ENCODE data around the gene PDC.

PDC gene

GRCh38 chr1:186426118-186426517 is 34.8 kb downstream of the PDC start:
- H3K9ac ChIP-seq (ENCODE audit: low read length), result no peak overlapping the region
- H3K36me3 ChIP-seq (ENCODE audit: insufficient read depth, low read length), result no peaks in the 10 kb centered on the region
- TF ChIP-seq CTCF (IDR thresholded peaks at IDR 0.05; ENCODE audit: low read length), result no peak
- TF ChIP-seq EZH2 (IDR thresholded peaks at IDR 0.05; ENCODE audit: borderline replicate concordance, low read length), result no peak
- no peaks in the 10 kb centered on the region for H3K9me3 ChIP-seq (ENCODE audit: low read length)
- no peak overlapping the region for H3K4me3 ChIP-seq (ENCODE audit: low read depth, low read length, poor library complexity, severe bottlenecking)
- no peaks in the 10 kb centered on the region for H4K20me1 ChIP-seq (ENCODE audit: insufficient read depth, low read length)
- H3K79me2 ChIP-seq (ENCODE audit: insufficient read depth, low read length), result no peaks in the 10 kb centered on the region
- no peaks in the 10 kb centered on the region for H3F3A ChIP-seq (ENCODE audit: insufficient read depth, low read length)
- H3K9me2 ChIP-seq (ENCODE audit: low read depth, low read length), result no peaks in the 10 kb centered on the region
- no peaks in the 10 kb centered on the region for H3K4me1 ChIP-seq (ENCODE audit: insufficient read depth, low read length, severe bottlenecking)
- H2AFZ ChIP-seq (ENCODE audit: low read length), result no peak overlapping the region
- no peak overlapping the region for H3K27ac ChIP-seq (ENCODE audit: low read depth, low read length, poor library complexity, severe bottlenecking)
- no peaks in the 10 kb centered on the region for H3K27me3 ChIP-seq (ENCODE audit: insufficient read depth, low read length)
- H3K4me2 ChIP-seq (ENCODE audit: low read length), result no peak overlapping the region

- H3K4me2 ChIP-seq (ENCODE audit: low read length), result no peak overlapping the region
- no peaks in the 10 kb centered on the region for H3K79me2 ChIP-seq (ENCODE audit: insufficient read depth, low read length)
- no peaks in the 10 kb centered on the region for H3K9me2 ChIP-seq (ENCODE audit: low read depth, low read length)
- H3K4me3 ChIP-seq (ENCODE audit: low read depth, low read length, poor library complexity, severe bottlenecking), result no peak overlapping the region
- peaks cover 6% of the 10 kb centered on the region; the same call in 1 of the 2 replicates for H3K36me3 ChIP-seq (ENCODE audit: insufficient read depth, low read length)
- no peaks in the 10 kb centered on the region for H3F3A ChIP-seq (ENCODE audit: insufficient read depth, low read length)
- no peak overlapping the region for H3K27ac ChIP-seq (ENCODE audit: low read depth, low read length, poor library complexity, severe bottlenecking)
- H3K4me1 ChIP-seq (ENCODE audit: insufficient read depth, low read length, severe bottlenecking), result no peaks in the 10 kb centered on the region
- no peak overlapping the region for H3K9ac ChIP-seq (ENCODE audit: low read length)
- no peak for TF ChIP-seq EZH2 (IDR thresholded peaks at IDR 0.05; ENCODE audit: borderline replicate concordance, low read length)
- no peak for TF ChIP-seq CTCF (IDR thresholded peaks at IDR 0.05; ENCODE audit: low read length)
- H3K9me3 ChIP-seq (ENCODE audit: low read length), result no peaks in the 10 kb centered on the region
- H4K20me1 ChIP-seq (ENCODE audit: insufficient read depth, low read length), result no peaks in the 10 kb centered on the region
- H2AFZ ChIP-seq (ENCODE audit: low read length), result no peak overlapping the region
- H3K27me3 ChIP-seq (ENCODE audit: insufficient read depth, low read length), result no peaks in the 10 kb centered on the region
These were observed 36.4 kb downstream of the PDC start for GRCh38 chr1:186424539-186424938.

- Histone ChIP-seq H3K4me3 (ENCODE audit: low read depth, low read length, poor library complexity, severe bottlenecking) (no peak overlapping the region), H3K36me3 (ENCODE audit: insufficient read depth, low read length) (peaks cover 16% of the 10 kb centered on the region), H2AFZ (ENCODE audit: low read length) (no peak overlapping the region), H3K4me1 (ENCODE audit: insufficient read depth, low read length, severe bottlenecking) (no peaks in the 10 kb centered on the region), H3K9me3 (ENCODE audit: low read length) (no peaks in the 10 kb centered on the region), H3K27me3 (ENCODE audit: insufficient read depth, low read length) (no peaks in the 10 kb centered on the region), H4K20me1 (ENCODE audit: insufficient read depth, low read length) (no peaks in the 10 kb centered on the region), H3K79me2 (ENCODE audit: insufficient read depth, low read length) (no peaks in the 10 kb centered on the region), H3K9me2 (ENCODE audit: low read depth, low read length) (no peaks in the 10 kb centered on the region), H3K9ac (ENCODE audit: low read length) (no peak overlapping the region), H3K27ac (ENCODE audit: low read depth, low read length, poor library complexity, severe bottlenecking) (no peak overlapping the region), H3K4me2 (ENCODE audit: low read length) (no peak overlapping the region), H3F3A (ENCODE audit: insufficient read depth, low read length) (no peaks in the 10 kb centered on the region)
- TF ChIP-seq CTCF (IDR thresholded peaks at IDR 0.05; ENCODE audit: low read length), result no peak
- TF ChIP-seq EZH2 (IDR thresholded peaks at IDR 0.05; ENCODE audit: borderline replicate concordance, low read length), result no peak
These were observed 39.5 kb downstream of the PDC start for GRCh38 chr1:186421446-186421845.

All from OCI-LY1 (cell line).